HG03460 (cell line): ENCODE measurements around the gene DENND2C.
A peak's percentile ranks its signal among the peaks of the same experiment; 100 is the strongest.

Source experiments
- ATAC-seq: cut with Tn5 transposase; IDR thresholded peaks from one replicate; pipeline ENCODE4 v1.9.1; 2021; ENCODE audit not compliant: unreplicated experiment

DENND2C gene

DNA sequence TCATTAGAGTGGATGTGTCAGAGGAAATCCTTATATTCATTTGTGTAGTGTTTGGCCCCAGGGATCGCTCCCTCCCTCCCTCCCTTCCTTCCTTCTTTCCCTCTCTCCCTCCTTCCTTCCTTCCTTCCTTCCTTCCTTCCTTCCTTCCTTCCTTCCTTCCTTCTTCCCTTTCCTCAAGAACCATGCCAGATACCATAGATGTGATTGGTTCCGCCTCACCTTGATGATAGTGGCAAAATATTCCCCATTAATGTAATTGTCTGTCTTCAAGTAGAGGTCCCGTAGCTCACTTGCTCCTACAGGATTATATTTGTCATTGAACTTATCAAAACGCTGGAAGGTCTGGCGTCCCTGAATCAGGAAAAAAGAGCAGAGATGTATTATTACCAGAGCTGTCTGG is 7.8 kb upstream of the DENND2C start:
- ATAC-seq: no peak

DNA sequence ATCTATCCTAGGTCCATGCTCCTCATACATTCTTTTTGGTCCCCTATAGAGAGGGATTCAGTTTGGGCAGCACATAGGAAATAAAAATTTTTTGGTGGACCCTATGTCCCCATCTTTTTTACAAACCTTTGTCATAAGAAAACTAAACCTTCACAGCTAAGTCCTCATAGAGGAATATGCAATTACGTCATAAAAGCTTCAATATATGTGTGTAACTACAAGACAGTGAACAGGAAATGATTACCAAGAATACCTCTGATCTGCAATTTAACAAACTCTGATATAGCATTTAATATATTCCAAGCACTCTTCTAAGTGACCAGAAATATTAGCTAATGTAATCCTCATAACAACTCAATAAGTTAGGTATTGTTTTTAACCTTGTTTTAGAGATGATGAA is 6.3 kb upstream of the DENND2C start:
- no peak for ATAC-seq

DNA sequence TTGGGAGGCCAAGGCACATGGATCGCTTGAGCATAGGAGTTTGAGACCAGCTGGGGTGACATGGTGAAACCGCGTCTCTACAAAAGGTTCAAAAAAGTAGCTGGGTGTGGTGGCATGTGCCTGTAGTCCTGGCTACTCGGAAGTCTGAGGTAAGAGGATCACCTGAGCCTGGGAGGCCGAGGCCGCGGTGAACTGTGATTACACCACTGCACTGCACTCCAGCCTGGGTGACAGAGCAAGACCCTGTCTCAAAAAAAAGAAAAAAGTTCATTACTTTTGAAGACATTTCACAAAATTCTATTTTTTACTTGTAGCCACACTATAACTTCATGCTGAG is 2.1 kb upstream of the DENND2C start:
- ATAC-seq: no peak

DNA sequence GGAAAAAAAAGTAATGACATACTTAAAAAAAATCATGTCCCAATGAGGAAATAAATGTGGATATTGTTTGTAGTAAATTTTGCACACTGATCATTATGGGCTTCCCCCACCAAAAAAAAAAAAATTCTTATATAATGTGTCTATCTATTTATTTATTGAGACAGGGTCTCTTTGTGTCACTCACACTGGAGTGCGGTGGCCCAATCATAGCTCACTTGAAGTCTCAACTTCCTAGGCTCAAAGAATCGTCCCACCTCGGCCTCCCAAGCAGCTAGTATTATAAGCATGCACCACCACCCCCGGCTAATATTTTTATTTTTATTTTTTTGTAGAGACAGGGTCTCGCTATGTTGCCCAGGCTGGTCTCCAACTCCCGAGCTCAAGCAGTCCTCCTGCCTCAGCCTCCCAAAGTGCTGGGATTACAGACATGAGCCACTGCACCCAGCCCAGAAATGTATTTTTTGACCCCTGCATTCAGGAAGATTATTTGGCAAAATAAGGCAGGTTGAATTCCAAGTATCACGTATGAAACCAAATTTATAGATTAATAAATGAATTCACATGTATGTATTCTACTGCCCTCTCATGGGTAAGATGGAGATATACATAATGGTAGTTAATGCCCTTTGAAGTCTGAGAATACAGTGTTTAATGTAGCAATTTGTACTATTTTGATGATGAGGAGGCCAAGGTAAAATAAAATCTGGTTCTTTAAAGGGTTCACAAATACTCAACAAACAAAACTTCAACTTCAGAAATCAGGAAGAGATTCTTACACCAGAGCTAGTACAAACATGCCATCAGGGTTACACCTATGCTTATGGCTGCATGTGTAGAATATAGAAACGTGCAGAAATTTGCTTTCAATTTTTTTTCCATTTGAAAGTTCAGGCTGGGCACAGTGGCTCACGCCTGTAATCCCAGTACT is 1.4 kb upstream of the DENND2C start:
- no peak for ATAC-seq

DNA sequence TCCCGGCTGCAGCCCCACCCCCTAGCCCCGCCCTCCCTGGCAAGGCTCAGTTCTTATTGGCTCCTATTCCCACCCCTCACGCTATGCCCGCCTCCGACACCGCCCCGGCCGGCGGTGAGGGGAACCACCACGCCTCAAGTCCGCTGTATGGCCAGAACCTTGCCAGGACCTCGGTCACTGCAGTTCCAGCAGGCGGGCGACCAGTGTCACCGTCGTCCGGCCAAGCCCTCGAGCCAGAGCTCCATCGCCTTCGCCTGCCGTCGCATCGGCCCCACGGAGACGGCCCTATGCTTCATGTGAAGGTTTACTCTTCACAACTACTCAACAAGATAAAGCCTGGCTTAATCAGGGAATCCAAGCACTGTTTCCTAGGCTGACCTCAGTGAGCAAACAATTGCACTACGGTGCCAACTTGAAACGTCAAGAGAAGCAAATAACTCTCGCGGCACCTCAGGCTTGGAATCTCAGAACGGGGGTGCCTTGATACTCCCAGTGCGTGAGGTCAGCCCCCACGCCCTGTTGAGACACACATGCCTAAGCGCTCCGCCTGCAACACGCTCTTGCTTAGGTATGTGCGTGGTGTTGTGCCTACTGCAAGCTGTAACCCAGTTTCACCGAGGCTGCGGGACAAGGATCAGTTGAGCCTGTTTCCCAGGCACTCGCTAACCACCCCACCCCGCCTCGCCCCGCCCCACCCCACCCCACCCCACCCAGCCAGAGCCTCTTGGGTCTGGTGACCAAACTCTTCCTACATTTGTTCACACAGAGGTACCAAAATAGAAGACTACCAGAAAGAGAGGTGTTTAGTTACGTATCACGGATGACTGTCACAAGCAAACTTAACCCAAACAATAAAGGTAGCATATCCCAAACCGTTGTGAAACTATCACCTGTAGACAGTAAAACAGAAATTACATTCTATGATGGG is 498 bp upstream of the DENND2C start:
- peak; percentile 98 for ATAC-seq

DNA sequence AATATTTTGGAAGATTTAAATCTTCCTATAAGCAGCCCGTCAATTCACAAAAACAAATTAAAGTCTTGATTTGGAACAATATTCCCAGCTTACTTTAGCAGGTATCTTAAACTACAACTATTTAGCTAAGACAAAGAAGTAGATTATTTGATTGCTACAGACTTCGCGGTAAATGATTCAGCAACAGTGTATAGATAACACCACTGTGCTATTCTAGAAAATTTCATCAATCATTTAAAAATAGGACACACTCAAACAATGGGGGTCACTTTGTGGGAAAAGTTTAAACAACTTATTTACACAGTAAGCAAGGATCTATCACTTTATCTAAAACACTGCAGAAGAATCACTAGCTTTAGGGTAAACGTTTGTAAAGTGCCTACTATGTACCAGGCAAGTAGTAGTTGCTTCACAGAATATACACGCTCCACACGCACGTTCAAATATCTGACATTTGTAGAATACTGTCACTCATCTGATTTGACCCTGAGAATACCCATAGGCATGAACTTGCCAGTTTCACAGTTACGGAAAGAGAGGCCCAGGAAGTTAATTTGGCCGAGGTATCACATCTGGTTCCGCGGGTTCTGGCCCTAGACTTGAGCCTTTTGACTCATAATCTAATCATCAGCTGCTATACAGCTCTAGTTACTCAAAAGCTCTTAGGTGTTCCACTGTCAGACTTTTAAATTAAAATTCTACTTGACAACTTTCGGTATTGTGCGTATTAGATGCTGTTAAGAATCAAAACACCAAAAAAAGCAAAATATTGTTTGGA is 876 bp downstream of the DENND2C start:
- ATAC-seq: no peak

DNA sequence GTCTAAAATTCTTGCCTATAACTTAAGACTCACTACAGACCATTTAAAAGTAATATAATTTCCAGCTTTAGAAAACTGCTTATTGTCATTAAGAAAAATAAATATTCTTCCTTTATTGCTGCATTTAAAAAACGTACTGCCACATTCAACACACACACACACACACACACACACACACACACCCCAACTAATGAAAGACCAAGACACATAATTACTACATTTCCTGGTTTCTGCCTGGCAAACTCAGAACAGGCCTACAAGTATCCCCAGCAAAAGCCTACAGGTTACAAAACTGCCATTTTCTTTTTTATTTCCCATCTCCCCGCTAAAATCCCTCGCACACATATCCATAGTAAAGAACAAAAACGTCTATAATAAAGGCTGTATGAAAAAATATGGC is 1.5 kb downstream of the DENND2C start:
- ATAC-seq: no peak

DNA sequence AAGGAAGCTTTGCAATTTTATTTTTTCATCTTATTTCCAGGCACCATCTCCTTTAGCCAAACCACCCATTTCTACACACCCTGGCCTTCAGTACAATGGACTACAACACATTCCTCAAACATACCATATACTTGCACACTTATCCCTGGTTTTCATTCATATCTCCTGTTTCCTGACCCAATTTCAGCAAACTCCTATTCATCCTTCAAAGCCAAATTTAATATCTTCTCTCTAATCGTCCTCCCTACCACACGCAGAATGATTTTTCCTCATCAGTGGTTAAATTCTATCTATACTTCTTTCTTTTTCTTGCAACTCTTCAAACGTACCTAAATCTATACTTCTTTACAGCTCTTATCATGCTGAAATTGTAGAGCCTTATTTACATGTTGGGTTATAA is 2.9 kb downstream of the DENND2C start:
- no peak for ATAC-seq

DNA sequence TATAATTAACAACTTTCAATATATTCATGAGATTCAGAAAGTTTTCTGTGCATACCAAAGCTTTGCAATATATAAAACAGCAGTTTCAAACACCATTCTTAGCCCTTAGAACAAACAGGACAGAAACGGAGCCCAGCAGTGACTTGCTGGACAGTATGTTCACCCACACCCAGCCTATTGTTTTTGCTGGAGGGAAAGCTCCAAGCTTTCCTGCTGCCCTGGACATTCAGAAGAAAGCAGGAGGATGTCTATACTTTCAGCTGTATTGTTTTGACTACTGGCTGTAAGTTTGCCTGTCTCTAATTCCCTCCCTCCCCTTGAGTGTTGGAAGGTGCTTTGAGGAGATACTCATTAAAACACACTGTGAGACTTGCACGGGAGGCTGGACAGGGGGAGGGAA is 9.6 kb downstream of the DENND2C start:
- no peak for ATAC-seq

DNA sequence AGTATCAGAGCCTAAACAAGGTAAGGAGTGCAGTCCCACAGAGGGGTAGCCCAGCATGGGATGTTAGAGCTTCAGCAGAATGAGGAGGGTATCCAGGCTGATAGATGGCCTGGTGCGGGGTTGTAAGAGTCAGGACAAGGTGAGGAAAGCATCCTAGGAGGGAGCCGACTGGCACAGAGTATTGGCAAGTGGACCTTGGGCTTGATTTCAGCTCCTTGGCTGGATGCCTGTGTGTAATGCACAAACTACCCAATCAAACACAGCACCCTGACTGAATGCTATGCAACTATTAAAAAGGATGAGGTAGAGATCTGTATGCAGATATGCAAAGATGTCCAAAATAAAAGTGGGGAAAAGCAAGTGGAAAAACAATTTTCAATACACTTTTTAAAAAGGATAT is 18.0 kb downstream of the DENND2C start:
- no peak for ATAC-seq

DNA sequence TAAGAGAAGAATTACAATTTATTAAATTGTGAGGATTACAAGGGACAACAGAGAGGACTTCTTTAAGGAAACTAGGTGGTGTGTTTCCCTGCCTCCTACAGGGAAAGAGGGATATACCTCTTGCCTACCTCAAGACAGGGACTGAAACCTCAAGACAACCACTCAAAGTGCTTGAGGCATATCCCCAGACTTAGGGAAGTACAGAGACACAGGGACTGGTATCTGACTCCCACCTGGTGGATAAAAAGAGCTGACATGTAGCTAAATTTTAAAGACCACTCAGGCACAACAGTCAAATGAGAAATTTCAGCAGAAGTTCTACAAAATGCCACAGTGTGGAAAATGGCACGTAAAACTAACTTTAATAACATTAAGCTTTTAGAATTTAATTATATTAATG is 21.3 kb downstream of the DENND2C start:
- no peak for ATAC-seq

DNA sequence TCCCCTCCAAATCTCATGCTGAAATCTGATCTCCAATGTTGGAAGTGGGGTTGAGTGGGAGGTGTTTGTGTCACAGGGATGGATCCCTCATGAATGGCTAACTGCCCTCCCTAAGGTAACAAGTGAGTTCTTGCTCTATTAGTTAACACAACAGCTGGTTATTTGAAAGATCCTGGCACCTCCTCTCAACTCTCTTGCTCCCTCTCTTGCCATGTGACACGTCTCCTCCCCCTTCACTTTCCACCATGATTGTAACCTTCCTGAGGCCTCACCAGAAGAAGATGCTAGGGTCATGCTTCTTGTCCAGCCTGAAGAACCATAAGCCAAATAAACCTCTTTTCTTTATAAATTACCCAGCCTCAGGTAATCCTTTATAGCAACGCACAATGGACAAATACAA is 28.5 kb downstream of the DENND2C start:
- ATAC-seq: no peak

DNA sequence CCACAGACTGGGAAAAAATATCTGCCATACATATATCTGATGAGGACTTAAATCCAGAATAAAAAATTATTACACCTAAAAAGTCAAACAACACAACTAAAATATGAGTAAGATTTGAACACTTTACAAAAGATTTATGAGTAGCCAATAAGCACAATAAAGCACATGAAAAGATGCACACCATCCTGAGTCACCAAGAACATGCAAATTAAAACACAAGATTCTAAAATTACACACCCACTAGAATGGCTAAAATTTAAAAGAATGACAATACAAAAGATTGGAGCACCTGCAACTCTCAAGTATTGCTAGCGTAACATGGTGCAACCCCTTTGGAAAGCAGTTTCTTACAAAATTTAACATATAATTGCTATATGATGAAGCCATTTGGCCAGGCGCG is 30.9 kb downstream of the DENND2C start:
- ATAC-seq: no peak

DNA sequence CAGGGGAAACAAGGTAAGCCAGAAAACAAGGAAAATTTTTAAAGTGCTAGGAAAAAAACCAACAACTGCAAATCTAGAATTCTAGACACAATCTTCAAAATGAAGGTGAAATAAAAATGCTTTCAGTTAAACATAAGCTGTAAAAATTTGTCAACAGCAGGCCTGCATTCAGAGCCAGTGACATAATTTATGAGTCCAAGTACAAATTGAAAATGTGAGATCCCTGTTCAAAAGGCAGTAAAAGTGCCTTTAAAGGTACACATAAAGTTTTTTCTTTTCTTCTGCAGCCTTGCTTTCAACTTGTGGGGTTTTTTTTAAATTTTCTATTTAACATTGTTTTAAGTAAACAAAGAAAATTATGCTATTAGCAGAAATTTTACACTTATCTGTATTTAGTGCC is 37.4 kb downstream of the DENND2C start:
- no peak for ATAC-seq

DNA sequence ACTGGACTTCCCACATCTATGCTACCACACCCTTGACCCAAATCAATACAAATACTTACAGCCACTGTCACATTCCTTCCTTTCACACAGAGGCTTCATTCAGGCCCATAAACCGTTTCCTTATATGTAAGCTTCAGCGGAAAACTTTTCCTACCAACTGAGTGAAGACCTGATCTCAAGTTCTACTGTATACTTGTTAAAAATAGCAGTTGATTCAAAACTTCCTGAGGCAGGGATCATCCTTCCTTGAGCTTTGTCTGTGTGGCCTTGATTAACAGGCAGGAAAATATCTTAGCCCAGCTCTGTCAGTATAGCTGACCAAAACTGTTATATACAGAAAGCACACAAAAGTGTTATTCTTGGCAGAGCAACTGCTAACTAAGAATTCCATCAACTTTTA is 42.7 kb downstream of the DENND2C start:
- ATAC-seq: no peak

DNA sequence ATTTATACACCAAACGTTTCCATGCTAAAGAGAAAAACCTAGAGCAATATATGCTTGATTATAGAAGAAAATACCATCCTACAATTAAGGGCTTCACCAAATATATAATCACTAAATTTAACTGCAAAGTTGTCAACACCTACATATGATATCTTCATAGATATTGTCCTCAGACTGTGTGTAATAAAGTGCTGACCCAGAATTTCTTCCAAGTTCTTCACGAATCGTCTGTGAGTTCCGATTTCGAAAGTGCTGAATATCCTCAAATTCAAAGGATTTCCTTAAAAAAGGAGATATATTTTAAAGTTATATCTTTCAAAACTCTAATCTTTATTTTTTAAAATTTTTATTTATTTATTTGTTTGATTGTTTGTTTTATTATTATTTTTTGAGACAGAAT is 46.5 kb downstream of the DENND2C start:
- no peak for ATAC-seq

DNA sequence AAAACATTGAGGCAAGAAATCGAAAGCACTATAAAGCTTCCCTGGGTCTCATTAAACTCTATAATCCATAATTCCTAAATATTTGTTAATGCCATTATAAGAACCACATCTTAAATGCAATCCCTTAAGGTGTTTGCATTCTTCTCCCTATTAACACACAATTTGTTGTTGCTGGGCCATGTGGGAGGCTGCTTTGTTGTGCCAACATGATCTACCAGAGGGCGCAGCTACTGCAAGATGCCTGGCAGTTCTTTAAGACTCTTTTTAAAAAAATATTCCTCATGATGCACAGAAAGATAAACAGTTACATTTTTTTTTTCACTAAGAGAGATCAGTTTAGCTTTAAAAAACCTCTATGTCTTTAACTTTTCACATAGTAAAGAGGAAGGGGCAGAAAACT is 49.4 kb downstream of the DENND2C start:
- ATAC-seq: no peak

DNA sequence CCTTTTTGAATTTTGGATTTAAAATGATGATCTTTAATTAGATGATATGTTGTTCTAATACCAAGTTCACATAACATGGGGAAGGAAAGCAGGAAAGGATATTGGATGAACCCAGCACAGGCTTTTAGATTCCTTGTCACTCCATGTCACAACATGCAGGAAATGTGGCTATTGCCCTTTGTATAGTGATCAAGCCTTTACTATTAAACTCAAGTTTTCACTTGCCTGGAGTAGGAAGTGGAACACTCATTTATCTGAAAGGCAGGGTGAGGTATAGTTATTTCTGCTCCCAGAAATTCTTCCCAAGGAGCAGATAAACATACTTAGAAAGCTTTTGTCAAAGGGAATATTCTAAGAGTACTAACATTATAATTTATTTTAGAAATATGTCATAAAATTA is 51.2 kb downstream of the DENND2C start:
- no peak for ATAC-seq

DNA sequence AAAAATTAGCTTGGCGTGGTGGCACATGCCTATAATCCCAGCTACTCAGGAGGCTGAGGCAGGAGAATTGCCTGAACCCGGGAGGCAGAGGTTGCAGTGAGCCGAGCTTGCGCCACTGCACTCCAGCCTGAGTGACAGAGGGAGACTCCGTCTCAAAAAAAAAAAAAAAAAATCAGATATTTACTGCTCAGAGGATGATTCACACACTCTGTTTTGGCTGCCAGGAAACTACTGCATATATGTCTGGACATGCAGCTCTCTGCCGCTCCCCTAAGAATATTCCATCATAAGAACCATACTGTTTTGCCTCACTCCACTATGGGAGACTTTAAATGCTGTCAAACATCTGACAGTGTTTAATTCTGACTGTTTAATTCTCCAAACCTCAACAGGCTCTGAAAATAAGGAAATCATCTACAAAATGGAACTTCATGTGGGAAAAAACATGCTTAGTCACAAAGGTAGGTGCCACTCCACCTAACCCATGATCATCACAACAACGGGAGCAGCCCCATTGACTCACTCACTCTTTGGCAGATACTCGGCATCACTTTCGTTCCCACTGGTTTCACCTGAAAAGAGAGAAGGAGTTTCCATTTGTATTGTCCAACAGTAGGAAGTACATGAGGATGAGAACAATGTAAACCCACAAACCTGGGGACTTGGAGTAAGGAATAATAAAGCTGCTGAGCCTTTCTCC is 59.2 kb downstream of the DENND2C start:
- ATAC-seq: no peak

DNA sequence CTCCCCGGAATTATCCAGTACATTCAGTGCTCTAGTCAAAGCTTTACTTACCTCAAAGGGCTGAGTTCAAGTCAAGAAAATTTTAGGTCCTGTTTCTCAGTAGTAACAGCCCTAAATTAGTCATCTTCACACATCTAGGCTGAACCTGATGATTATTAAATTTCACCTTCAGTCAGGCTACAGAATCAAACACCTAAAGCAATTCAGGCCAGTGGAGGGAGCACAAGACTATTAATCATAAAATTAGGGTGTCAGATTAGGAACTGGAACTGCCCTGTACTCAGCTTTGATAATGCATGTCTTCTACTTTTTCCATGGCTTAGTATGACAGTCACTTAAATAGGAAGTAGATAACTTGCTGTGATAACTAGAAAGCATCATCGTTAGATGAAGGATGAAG is 60.0 kb downstream of the DENND2C start:
- no peak for ATAC-seq

DNA sequence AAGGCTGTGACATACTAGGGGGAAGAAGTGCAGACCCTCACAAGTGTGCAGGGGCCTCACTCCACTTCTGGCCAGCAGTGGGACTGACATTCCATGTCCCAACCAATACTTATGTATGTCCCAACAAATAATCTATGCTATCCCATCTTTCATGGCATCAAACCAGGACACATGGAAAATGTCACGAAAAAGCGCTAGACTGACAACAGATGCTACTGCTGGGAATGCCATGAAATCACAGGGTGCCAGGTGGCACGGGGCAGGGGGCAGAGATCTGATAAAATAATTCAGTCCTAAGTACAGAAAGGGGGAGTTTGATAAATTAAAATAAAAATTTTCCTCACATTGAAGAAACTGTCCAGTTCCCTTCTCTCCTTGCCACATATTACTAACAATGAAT is 60.8 kb downstream of the DENND2C start:
- no peak for ATAC-seq
